Mucosa of rectum (tissue), 2 donors: ENCODE results near the gene SORBS2.
"Not testable (repeated sequence)": the region's sequence is repeated elsewhere in the genome, so short reads cannot be mapped to it uniquely, and the experiment has no call there.

Experiments
- H3K27ac ChIP-seq, 2 donors: one replicate each; pipeline ENCODE4 v1.7.0; 2013; ENCODE audit warnings: inconsistent platforms in 2 of 2, low read depth in 2 of 2, low read length in 2 of 2
- H3K27me3 ChIP-seq, 2 donors: one replicate each; pipeline ENCODE4 v1.7.0; 2013; ENCODE audit warnings: low read length in 2 of 2; ENCODE audit not compliant: control insufficient read depth in 2 of 2, insufficient read depth in 2 of 2
- H3K36me3 ChIP-seq, 2 donors: one replicate each; pipeline ENCODE4 v1.7.0; 2013; ENCODE audit warnings: low read length in 2 of 2; ENCODE audit not compliant: control insufficient read depth in 2 of 2, insufficient read depth in 2 of 2
- H3K4me1 ChIP-seq, 2 donors: one replicate each; pipeline ENCODE4 v1.7.0; 2013; ENCODE audit warnings: low read length in 2 of 2, mild to moderate bottlenecking in 1 of 2; ENCODE audit not compliant: control insufficient read depth in 2 of 2, insufficient read depth in 2 of 2
- H3K4me3 ChIP-seq, 2 donors: one replicate each; pipeline ENCODE4 v1.7.0; 2013; ENCODE audit warnings: low read length in 2 of 2
- H3K9ac ChIP-seq, 2 donors: one replicate each; pipeline ENCODE4 v1.7.0; 2013; ENCODE audit warnings: low read length in 2 of 2, low read depth in 1 of 2, mild to moderate bottlenecking in 1 of 2
- H3K9me3 ChIP-seq, 2 donors: one replicate each; pipeline ENCODE4 v1.7.0; 2013; ENCODE audit warnings: low read length in 2 of 2; ENCODE audit not compliant: control insufficient read depth in 2 of 2
- donor health status: healthy.
- donor health status: Normal muscosa, but diverticular disease.

SORBS2 gene

DNA sequence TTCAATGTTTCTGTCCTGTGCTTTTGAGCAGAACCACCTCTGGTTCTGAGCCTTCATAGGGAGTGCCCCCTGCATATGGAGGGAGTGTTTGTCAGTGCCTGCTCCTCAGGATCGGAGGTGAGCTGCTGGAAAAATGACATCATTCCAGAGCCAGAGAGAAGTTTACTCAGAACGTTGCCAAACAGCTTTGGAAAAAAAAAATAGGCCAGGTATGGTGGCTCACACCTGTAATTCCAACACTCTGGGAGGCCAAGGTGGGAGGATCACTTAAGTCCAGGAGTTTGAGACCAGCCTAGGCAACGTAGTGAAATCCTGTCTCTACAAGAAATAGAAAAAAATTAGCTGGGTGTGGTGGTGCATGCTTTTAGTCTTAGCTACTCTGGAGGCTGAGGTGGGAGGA is 249.5 kb downstream of the SORBS2 start:
- Histone ChIP-seq H3K4me3 (no peak overlapping the region), H3K27ac (no peak overlapping the region), H3K9ac (no peak overlapping the region), H3K4me1 (no peaks in the 10 kb centered on the region), H3K9me3 (no peaks in the 10 kb centered on the region), H3K36me3 (no peaks in the 10 kb centered on the region), H3K27me3 (no peaks in the 10 kb centered on the region)

DNA sequence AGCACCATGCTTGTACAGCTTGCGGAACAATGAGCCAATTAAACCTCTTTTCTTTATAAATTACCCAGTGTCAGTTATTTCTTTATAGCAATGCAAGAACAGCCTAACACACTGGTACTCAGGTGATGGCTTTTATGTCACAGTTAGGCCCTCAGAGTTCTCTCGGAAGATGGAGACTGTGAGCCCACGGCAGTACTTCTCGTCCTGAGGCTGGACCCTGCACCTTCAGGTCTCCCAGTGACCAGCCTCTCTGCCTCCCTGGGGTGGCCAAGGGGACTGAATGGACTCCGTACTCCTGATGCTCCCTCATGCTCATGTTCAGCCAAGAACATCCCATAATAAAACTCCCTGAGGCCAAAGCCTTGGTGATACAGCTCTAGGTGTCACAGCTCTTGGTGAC is 251.7 kb downstream of the SORBS2 start:
- Histone ChIP-seq H3K27me3 (no peaks in the 10 kb centered on the region), H3K4me3 (no peak overlapping the region), H3K4me1 (no peaks in the 10 kb centered on the region), H3K27ac (no peak overlapping the region), H3K9me3 (no peaks in the 10 kb centered on the region), H3K9ac (no peak overlapping the region), H3K36me3 (no peaks in the 10 kb centered on the region)

DNA sequence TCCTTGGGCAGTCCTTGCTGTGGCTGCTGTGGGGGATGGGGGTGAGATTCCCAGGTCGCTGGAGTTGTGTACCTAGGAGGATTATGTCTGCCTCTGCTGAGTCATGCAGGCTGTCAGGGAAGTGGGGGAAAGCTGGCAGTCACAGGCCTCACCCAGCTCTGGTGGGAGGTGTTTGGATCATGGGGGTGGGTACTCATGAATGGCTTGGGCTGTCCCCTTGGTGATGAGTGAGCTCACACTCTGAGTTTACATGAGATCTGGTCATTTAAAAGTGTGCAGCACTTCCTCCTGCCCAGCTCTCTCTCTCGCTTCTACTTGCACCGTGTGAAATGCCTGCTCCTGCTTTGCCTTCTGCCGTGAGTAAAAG is 252.1 kb downstream of the SORBS2 start:
- Histone ChIP-seq H3K36me3 (no peaks in the 10 kb centered on the region), H3K4me3 (no peak overlapping the region)

DNA sequence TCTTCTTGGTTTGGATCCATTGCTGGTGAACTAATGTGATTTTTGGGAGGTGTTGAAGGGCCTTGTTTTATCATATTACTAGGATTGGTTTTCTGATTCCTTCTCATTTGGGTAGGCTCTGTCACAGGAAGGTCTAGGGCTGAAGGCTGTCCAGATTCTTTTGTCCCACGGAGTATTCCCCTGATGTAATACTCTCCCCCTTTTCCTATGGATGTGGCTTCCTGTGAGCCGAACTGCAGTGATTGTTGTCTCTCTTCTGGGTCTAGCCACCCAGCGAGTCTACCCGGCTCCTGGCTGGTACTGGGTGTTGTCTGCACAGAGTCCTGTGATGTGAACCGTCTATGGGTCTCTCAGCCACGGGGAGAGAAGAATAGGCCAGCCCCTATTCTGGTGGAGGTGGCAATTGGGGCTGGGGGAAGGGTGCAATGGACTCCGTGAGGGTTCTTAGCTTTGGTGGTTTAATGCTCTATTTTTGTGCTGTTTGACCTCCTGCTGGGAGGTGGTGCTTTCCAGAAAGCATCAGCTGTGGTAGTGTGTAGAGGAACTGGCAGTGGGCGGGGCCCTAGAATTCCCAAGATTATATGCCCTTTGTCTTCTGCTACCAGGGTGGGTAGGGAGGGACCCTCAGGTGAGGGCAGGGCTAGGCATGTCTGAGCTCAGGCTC is 252.6 kb downstream of the SORBS2 start:
- not testable (repeated sequence) for H3K4me1 ChIP-seq, H3K36me3 ChIP-seq, H3K9me3 ChIP-seq, H3K4me3 ChIP-seq, H3K9ac ChIP-seq, H3K27me3 ChIP-seq, H3K27ac ChIP-seq

More for the DNA sequence above, 252.1 kb downstream of the SORBS2 start:
- H3K4me1 ChIP-seq, result no peaks in the 10 kb centered on the region
- H3K9me3 ChIP-seq, result no peaks in the 10 kb centered on the region
- H3K27me3 ChIP-seq, result no peaks in the 10 kb centered on the region
- H3K27ac ChIP-seq, result no peak overlapping the region
- no peak overlapping the region for H3K9ac ChIP-seq

DNA sequence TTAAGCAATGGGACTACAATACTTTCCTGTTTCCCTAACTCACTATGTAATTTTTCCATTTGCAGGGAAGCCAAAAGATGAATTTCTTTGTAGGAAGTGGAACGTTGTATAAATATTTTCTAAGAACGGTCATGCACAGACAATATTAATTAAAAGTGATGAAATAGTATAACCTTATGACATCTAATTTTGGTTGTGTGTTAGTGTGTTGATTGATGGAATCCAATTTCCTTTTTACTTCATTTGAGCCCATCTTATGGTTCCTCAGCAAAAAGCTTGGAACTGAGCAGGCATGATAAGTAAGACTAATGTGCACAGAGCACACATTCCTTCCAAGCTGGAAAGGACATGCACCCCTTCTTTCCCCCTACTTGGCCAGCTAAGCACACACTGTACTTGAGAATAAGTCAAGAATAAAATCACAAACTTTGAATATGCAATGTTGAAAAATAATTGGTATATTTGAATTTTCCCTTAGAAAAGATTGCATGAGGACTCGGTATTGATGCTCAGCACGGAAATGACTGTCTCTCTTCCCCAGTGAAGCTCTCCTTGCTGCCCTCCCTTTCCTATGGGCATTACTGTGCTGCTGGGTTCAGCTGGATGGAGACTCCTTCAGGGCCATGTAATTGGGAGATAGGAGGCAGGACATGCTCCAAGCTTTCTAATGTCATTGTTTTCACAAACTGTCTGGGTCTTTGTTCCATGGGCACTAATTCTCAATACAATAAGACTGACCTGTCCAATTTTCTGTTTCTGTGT is 257.4 kb downstream of the SORBS2 start:
- Histone ChIP-seq H3K4me3 (no peak overlapping the region), H3K9me3 (no peaks in the 10 kb centered on the region), H3K36me3 (no peaks in the 10 kb centered on the region), H3K27me3 (no peaks in the 10 kb centered on the region), H3K27ac (no peak overlapping the region), H3K4me1 (no peaks in the 10 kb centered on the region), H3K9ac (no peak overlapping the region)

DNA sequence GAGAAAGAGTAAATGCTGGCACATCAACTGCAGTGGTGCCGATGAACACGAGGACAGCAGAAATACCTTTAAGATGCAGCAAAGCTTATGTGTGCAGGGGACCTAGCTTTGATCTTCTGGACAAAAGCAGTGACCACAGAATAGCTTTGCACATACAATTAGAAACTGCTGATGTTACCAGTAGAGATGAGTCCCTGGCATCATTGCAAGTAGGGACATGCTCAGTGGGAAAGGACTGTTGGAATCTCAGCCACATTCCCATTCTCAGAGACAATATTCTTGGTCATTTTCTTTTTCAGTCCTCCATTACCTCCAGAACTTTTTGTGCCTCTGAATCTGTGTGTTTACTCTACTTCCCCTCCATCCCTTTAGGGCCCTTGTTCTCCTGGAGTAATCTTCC is 259.7 kb downstream of the SORBS2 start:
- no peak overlapping the region for H3K9ac ChIP-seq
- no peaks in the 10 kb centered on the region for H3K4me1 ChIP-seq
- H3K36me3 ChIP-seq, result no peaks in the 10 kb centered on the region
- H3K27me3 ChIP-seq, result no peaks in the 10 kb centered on the region
- no peaks in the 10 kb centered on the region for H3K9me3 ChIP-seq
- no peak overlapping the region for H3K27ac ChIP-seq
- H3K4me3 ChIP-seq, result no peak overlapping the region

DNA sequence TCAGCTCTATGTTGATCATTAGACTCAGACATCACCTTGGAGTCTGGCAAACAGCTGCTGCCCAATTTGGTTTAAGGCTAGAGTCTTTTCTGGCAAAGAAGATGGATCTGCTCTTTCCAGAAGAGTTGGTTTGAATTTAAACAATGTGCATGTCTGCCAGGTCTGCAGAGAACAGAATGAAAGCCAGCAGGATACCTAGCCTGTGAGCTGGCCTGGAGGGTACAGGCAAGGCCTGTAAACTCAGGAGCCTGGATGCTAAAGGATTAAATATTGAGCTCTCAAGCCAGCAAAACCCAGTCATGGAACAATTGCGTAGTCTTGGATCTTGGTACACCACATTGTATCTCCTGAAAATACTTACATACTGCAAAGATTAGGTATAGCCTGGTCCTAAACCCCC is 261.1 kb downstream of the SORBS2 start:
- no peaks in the 10 kb centered on the region for H3K4me1 ChIP-seq
- H3K4me3 ChIP-seq, result no peak overlapping the region
- no peaks in the 10 kb centered on the region for H3K36me3 ChIP-seq
- no peak overlapping the region for H3K9ac ChIP-seq
- no peak overlapping the region for H3K27ac ChIP-seq
- H3K9me3 ChIP-seq, result no peaks in the 10 kb centered on the region
- no peaks in the 10 kb centered on the region for H3K27me3 ChIP-seq

DNA sequence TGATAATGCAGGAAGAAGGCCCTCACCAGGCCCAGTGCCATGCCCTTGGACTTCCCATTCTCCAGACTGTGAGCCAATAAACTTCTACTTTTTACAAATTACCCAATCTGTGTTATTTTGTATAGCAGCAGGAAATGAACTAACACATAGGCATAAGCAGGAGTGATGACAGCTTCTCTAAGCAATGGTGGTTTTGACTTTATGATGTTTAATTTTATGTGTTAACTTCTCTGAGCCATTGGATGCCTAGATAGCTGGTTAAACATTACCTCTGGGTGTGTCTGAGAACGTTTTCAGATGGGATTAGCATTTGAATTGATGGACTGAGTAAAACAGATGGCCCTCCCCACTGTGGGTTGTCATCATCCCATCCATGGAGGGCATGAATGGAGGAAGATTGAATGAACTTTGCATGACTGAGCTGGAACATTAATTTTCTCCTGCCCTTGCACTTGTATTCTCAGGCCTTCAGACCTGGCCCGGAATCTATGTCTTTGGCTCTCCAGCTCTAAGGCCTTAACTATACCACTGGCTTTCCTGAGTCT is 262.8 kb downstream of the SORBS2 start:
- H3K27ac ChIP-seq, result no peak overlapping the region
- H3K27me3 ChIP-seq, result no peaks in the 10 kb centered on the region
- H3K9me3 ChIP-seq, result no peaks in the 10 kb centered on the region
- H3K9ac ChIP-seq, result no peak overlapping the region
- no peaks in the 10 kb centered on the region for H3K4me1 ChIP-seq
- H3K4me3 ChIP-seq, result no peak overlapping the region
- no peaks in the 10 kb centered on the region for H3K36me3 ChIP-seq

DNA sequence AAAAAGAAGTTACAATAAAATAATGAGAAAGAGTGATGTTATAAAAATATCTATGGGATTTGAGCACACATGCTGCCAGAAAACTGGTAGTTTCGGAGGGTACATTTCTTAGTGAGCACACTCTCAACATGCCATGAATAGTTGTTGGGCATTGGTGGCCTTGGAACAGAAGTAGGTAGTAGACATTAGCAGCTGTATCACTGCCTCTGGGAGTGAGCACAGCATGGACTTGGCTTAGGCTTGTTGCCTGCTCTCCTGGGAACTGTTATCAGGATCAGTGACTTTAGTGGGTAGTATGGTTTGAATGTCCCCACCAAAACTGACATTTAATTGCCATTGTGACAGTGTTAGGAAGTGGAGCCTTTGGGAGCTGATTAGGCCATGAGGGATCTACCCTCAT is 263.4 kb downstream of the SORBS2 start:
- Histone ChIP-seq H3K27me3 (no peaks in the 10 kb centered on the region), H3K4me1 (no peaks in the 10 kb centered on the region), H3K9me3 (no peaks in the 10 kb centered on the region), H3K9ac (no peak overlapping the region), H3K4me3 (no peak overlapping the region), H3K36me3 (no peaks in the 10 kb centered on the region), H3K27ac (no peak overlapping the region)

DNA sequence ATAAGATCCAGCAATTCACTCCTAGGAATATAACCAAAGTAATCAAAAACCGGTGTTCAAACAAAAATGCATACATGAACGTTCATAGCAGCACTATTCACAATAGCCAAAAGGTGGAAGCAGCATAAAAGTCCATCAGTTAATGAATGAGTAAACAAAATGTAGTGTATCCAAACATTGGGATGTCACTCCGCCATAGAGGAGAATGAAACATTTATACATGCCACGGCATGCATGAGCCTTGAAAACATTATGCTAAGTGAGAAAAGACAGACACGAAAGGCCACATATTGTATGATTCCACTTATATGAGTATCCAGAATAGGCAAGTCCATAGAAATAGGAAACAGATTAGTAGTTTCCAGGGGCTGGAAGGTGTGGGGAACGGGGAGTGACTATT is 265.7 kb downstream of the SORBS2 start:
- Histone ChIP-seq H3K4me3 (no peak overlapping the region), H3K4me1 (no peaks in the 10 kb centered on the region), H3K9me3 (no peaks in the 10 kb centered on the region), H3K9ac (no peak overlapping the region), H3K36me3 (no peaks in the 10 kb centered on the region), H3K27me3 (no peaks in the 10 kb centered on the region), H3K27ac (no peak overlapping the region)
